SU-DHL-6 (cell line): ENCODE measurements around the gene ZPBP2.
A peak's percentile ranks its signal among the peaks of the same experiment; 100 is the strongest.

Experiments
- H2AFZ ChIP-seq: fragments of 200-600 bp; sonication (generic); 2 replicates; pipeline ENCODE4 v1.6.1; 2014; ENCODE audit warnings: low read depth, mild to moderate bottlenecking, moderate library complexity, mixed read lengths, antibody characterized with exemption, low read length; ENCODE audit not compliant: severe bottlenecking
- H3F3A ChIP-seq: fragments of 200-600 bp; shearing (Covaris generic); 2 replicates; pipeline ENCODE4 v1.6.0; 2016; ENCODE audit warnings: antibody characterized with exemption, mild to moderate bottlenecking; ENCODE audit not compliant: insufficient read depth
- H3K27ac ChIP-seq: fragments of 200-600 bp; sonication (generic); 2 replicates; pipeline ENCODE4 v1.5.1; 2016; ENCODE audit warnings: low read depth, mild to moderate bottlenecking, low read length, moderate library complexity, mixed read lengths
- H3K27me3 ChIP-seq: fragments of 200-600 bp; sonication (generic), shearing (Covaris generic); 2 replicates; pipeline ENCODE4 v1.6.0; 2014; ENCODE audit warnings: mild to moderate bottlenecking, low read length
- H3K36me3 ChIP-seq: fragments of 200-600 bp; sonication (generic); 2 replicates; pipeline ENCODE4 v1.6.1; 2014; ENCODE audit warnings: mild to moderate bottlenecking, low read length, mixed read lengths
- H3K4me2 ChIP-seq: fragments of 300-600, 200-600 bp; shearing (Covaris generic), sonication (generic); 2 replicates; pipeline ENCODE4 v1.6.0; 2014; ENCODE audit warnings: low read length, low read depth, mild to moderate bottlenecking; ENCODE audit not compliant: poor library complexity, severe bottlenecking
- H3K4me3 ChIP-seq: fragments of 200-600 bp; sonication (generic); 2 replicates; pipeline ENCODE4 v1.5.1; 2014; ENCODE audit warnings: antibody characterized with exemption, low read length, mild to moderate bottlenecking, mixed read lengths; ENCODE audit not compliant: insufficient read depth, poor library complexity, severe bottlenecking
- H3K79me2 ChIP-seq: fragments of 200-600 bp; sonication (generic); 2 replicates; pipeline ENCODE4 v1.6.1; 2014; ENCODE audit warnings: mild to moderate bottlenecking, low read length, moderate library complexity; ENCODE audit not compliant: insufficient read depth
- H3K9ac ChIP-seq: fragments of 200-600 bp; sonication (generic); 2 replicates; pipeline ENCODE4 v1.7.0; 2014; ENCODE audit warnings: mild to moderate bottlenecking, low read length
- H3K9me2 ChIP-seq: fragments of 200-600 bp; sonication (generic); replicated peaks from 2 replicates; pipeline ENCODE4 v1.6.1; 2014; ENCODE audit warnings: low read length; ENCODE audit not compliant: insufficient read depth
- H3K9me3 ChIP-seq: fragments of 200-600 bp; sonication (generic); 2 replicates; pipeline ENCODE4 v1.6.1; 2014; ENCODE audit warnings: low read length, mixed read lengths; ENCODE audit not compliant: insufficient read depth
- H4K20me1 ChIP-seq: fragments of 200-600 bp; sonication (generic); 2 replicates; pipeline ENCODE4 v1.6.1; 2014; ENCODE audit warnings: low read depth, mild to moderate bottlenecking, antibody characterized with exemption, low read length, moderate library complexity, mixed read lengths
- CTCF ChIP-seq: fragments of 200-600 bp; sonication (generic); IDR thresholded peaks from one replicate; pipeline ENCODE4 v1.5.1; 2017; ENCODE audit warnings: antibody characterized with exemption, mild to moderate bottlenecking, low read length, moderate library complexity; ENCODE audit not compliant: insufficient read depth, poor library complexity, severe bottlenecking
- EZH2phosphoT487 ChIP-seq: fragments of 200-600 bp; sonication (generic), shearing (Covaris generic); conservative IDR thresholded peaks from 2 replicates; pipeline ENCODE4 v1.6.1; 2018; ENCODE audit warnings: mild to moderate bottlenecking, antibody characterized with exemption, low read length, moderate library complexity, mixed read lengths

The ZPBP2 gene

GRCh38 chr17:39924691-39925055, 56.7 kb downstream of the ZPBP2 start:
- H3K27ac ChIP-seq, result no peak overlapping the region
- H2AFZ ChIP-seq, result no peak overlapping the region
- H3F3A ChIP-seq, result no peaks in the 10 kb centered on the region
- no peak for TF ChIP-seq CTCF
- no peak for TF ChIP-seq EZH2phosphoT487
- H3K36me3 ChIP-seq, result no peaks in the 10 kb centered on the region
- no peaks in the 10 kb centered on the region for H3K9me3 ChIP-seq
- no peak overlapping the region for H3K9ac ChIP-seq
- no peaks in the 10 kb centered on the region for H4K20me1 ChIP-seq
- peaks cover 31% of the 10 kb centered on the region for H3K79me2 ChIP-seq
- no peak overlapping the region for H3K4me2 ChIP-seq
- no peak overlapping the region for H3K4me3 ChIP-seq
- no peaks in the 10 kb centered on the region for H3K9me2 ChIP-seq
- no peaks in the 10 kb centered on the region for H3K27me3 ChIP-seq

DNA sequence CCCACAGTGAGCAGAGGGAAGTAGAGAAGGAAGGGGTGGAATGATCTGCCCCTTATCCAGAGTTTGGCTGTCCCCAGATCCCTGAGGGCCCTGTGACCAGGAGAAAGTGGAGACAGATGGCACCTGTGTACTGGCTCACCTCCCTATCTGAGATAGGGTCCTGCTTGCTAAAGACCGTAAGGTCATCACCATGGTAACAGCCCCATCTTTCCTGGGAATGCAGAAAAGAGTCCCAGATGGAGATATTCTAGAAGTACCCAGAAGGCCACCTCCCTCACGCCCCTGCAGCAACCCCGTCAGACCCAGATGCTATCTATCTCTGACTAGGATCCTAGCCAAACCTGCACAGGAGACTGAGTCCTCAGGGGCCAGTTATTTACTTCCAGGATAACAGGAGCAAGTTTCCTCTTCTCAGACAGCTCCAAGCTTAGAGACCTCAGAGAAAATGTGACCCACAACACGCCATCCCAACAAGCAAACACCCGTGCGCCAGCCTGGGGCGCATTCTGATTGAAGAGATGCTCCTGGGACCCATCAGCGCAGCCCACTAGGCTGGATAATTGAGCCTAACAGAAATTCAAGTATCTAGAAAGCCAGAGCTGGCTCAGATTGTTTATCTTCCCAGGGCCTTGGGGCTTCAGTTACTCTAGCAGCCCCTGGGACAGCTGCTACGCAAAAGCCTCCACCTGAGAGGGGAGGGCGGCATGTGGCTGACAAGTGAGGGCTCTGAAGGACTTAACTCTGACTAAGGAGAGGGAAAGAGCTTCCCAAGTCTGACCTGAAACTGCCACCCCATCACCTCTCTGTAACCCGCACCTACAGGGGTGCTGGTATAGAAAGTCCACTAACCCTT, 57.5 kb downstream of the ZPBP2 start:
- no peaks in the 10 kb centered on the region for H3K9me3 ChIP-seq
- no peaks in the 10 kb centered on the region for H3K27me3 ChIP-seq
- no peaks in the 10 kb centered on the region for H3F3A ChIP-seq
- TF ChIP-seq CTCF (no peak), EZH2phosphoT487 (no peak)
- peak overlapping the region; percentile 78 for H3K9ac ChIP-seq
- no peaks in the 10 kb centered on the region for H3K9me2 ChIP-seq
- H3K4me2 ChIP-seq, result peak overlapping the region; percentile 89
- H4K20me1 ChIP-seq, result no peaks in the 10 kb centered on the region
- peak overlapping the region; percentile 90 for H3K4me3 ChIP-seq
- no peak overlapping the region for H2AFZ ChIP-seq
- no peak overlapping the region for H3K27ac ChIP-seq
- H3K36me3 ChIP-seq, result no peaks in the 10 kb centered on the region
- peaks cover 31% of the 10 kb centered on the region for H3K79me2 ChIP-seq

DNA sequence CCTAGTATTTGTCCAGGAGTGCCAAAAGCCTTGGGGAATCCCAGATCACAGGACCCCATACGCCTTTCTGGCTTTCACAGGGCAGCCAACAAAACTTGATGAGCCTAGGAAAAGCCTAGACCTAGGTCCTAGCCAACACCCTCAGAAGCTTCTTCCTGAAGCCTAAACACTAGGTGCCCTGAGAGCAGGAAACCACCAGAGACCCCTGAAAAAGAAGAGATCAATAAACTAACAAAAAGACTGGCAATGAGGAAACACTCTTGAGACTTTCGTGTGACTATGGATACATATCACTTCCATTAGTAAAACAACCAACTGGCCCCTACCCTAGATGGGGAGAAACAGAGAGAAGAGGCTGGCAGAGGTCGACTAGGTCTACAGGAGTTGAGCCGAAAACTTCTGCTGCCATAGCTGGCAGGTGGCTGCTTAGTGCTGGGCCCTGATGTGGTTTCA, 58.2 kb downstream of the ZPBP2 start:
- Histone ChIP-seq H3K9ac (peak overlapping the region; percentile 78), H3K9me3 (no peaks in the 10 kb centered on the region), H2AFZ (no peak overlapping the region), H3K27ac (no peak overlapping the region), H3K9me2 (no peaks in the 10 kb centered on the region), H3K4me3 (peak overlapping the region; percentile 90), H3K4me2 (peak overlapping the region; percentile 89), H3K27me3 (no peaks in the 10 kb centered on the region), H4K20me1 (no peaks in the 10 kb centered on the region), H3K79me2 (peaks cover 31% of the 10 kb centered on the region), H3F3A (no peaks in the 10 kb centered on the region), H3K36me3 (no peaks in the 10 kb centered on the region)
- TF ChIP-seq EZH2phosphoT487 (no peak), CTCF (no peak)
